SK-N-SH (cell line): ENCODE data around the gene RNF112.

ENCODE experiments used
- CTCF ChIP-seq: fragments of 200-600 bp; sonication (generic); IDR thresholded peaks from 2 replicates; pipeline ENCODE4 v1.6.1; 2017; ENCODE audit warnings: antibody characterized with exemption, mild to moderate bottlenecking, moderate library complexity
- JUND ChIP-seq: IDR thresholded peaks from 2 replicates; pipeline ENCODE4 v1.4.0; 2012
- PBX3 ChIP-seq: IDR thresholded peaks from 2 replicates; pipeline ENCODE4; 2012
- POLR2AphosphoS5 ChIP-seq: IDR thresholded peaks from 2 replicates; pipeline ENCODE4 v1.6.1; 2012; ENCODE audit warnings: low read depth, low read length
- RCOR1 ChIP-seq: fragments of 150-350 bp; IDR thresholded peaks from 2 replicates; pipeline ENCODE4 v1.6.1; 2017; ENCODE audit warnings: antibody characterized with exemption, low read length
- SIN3A ChIP-seq: IDR thresholded peaks from 2 replicates; pipeline ENCODE4 v1.6.1; 2012; ENCODE audit warnings: low read depth, mild to moderate bottlenecking, low read length, moderate library complexity, borderline replicate concordance
- USF1 ChIP-seq: IDR thresholded peaks from 2 replicates; pipeline ENCODE4 v1.4.0; 2012; ENCODE audit warnings: low read depth, borderline replicate concordance
- USF2 ChIP-seq: fragments of 150-350 bp; IDR thresholded peaks from 2 replicates; pipeline ENCODE4 v1.6.1; 2017; ENCODE audit warnings: antibody characterized with exemption, low read length, low read depth, borderline replicate concordance

GRCh38 chr17:19454074-19454473, 43.0 kb downstream of the RNF112 start:
- TF ChIP-seq USF2 (no peak), SIN3A (no peak), POLR2AphosphoS5 (no peak), RCOR1 (no peak), JUND (no peak), CTCF (no peak), PBX3 (no peak), USF1 (no peak)
